GM12875 (cell line): Measurements from ENCODE around the gene KLF11.

ENCODE experiments used
- H3K4me3 ChIP-seq: one replicate; pipeline ENCODE4 v1.5.1; 2011; ENCODE audit warnings: low read depth, low read length, control low read depth
- TF ChIP-seq, protein P1 (sequence below): IDR thresholded peaks from 2 replicates; pipeline ENCODE4 v1.5.1; 2011; ENCODE audit warnings: low read depth, mild to moderate bottlenecking, control low read depth, inconsistent platforms, low read length, moderate library complexity, borderline replicate concordance; ENCODE audit not compliant: insufficient read depth

The KLF11 gene

DNA sequence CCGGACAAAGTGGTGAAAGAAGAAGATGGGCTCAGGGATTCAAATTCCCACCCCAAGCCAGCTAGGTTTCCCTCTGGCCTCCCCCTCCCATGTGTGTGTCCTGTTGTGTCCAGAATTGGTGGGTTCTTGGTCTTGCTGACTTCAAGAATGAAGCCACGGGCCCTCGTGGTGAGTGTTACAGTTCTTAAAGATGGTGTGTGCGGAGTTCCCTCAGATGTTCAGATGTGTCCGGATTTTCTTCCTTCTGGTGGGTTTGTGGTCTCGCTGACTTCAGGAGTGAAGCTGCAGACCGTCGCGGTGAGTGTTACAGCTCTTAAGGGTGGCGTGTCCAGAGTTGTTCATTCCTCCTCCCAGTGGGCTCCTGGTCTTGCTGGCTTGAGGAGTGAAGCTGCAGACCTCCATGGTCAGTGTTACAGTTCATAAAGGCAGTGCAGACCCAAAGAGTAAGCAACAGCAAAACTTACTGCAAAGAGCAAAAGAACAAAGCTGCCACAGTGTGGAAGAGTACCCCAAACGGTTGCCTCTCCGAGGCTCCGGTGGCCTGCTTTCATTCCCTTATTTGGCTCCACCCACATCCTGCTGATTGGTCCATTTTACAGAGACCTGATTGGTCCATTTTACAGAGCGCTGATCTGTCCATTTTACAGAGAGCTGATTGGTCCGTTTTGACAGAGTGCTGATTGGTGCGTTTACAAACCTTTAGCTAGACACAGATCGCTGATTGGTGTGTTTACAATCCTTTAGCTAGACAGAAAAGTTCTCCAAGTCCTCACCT lies 37.7 kb upstream of the KLF11 start:
- H3K4me3 ChIP-seq, result no peak overlapping the region
- TF ChIP-seq, protein P1, sequence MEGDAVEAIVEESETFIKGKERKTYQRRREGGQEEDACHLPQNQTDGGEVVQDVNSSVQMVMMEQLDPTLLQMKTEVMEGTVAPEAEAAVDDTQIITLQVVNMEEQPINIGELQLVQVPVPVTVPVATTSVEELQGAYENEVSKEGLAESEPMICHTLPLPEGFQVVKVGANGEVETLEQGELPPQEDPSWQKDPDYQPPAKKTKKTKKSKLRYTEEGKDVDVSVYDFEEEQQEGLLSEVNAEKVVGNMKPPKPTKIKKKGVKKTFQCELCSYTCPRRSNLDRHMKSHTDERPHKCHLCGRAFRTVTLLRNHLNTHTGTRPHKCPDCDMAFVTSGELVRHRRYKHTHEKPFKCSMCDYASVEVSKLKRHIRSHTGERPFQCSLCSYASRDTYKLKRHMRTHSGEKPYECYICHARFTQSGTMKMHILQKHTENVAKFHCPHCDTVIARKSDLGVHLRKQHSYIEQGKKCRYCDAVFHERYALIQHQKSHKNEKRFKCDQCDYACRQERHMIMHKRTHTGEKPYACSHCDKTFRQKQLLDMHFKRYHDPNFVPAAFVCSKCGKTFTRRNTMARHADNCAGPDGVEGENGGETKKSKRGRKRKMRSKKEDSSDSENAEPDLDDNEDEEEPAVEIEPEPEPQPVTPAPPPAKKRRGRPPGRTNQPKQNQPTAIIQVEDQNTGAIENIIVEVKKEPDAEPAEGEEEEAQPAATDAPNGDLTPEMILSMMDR, result no peak

DNA sequence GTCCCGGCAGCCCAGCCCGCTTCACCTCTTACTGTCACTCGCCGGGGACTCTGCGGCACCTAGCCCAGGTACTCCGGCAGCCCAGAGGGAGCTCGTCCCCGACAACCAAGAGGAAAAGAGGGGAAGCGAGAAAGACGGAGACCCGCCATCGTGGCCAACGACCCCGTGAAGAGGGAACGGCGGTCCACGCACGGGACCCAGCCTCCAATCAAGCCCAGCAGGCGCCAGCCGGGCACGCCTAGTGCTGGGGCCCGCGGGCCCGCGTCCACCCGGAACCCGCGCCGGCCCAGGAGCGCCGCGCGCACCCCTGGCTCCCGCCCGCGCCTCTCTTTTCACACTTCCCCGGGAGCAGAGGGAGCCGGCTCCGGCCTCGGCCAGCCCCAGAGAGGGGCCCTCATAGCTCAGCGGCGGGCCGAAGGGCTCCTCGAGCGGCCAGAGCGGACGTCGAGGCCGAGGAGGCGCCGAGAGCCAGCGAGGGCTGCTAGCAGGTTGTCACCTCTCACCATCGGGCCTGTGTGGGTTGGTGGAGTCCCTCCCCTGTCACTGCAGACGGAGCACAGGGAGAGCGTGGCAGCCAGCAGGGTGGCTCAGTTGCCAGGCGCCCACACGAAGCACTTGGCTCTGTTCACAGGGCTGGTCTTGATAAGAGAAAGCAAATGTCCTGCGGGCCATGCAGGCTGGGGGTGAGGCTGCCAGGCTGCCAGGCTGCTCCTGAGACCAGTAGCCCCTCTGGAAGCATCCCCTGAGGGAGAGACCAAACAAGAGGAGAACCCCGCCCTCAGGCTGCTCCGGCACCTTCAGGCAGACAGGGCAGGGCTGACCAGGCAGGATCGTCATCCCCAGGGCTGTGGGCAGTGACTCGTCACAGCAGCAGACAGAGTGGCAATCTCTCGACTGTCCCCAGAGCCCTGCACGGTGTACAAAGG lies 36.9 kb upstream of the KLF11 start:
- H3K4me3 ChIP-seq, result no peak overlapping the region
- TF ChIP-seq, protein P1, result no peak

DNA sequence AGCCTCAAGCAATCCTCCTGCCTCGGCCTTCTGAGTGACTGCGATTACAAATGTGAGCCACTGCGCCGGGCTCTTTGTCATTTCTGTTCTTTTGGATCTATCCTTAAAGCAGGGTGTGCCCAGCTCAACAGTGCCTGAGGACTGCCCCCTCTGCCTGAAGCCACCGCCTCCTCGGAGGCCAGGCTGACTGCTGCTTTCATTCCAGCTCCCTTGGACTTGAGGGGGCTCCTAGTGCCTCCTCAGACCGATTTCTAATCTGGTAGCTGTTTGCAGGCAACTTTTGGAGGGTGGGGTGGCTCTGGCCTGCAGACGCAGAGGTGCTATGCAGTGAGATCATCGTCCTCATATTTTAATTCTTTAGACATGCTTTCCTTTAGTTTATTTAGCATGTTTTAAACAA lies 35.9 kb upstream of the KLF11 start:
- H3K4me3 ChIP-seq, result no peak overlapping the region
- TF ChIP-seq, protein P1, result no peak

DNA sequence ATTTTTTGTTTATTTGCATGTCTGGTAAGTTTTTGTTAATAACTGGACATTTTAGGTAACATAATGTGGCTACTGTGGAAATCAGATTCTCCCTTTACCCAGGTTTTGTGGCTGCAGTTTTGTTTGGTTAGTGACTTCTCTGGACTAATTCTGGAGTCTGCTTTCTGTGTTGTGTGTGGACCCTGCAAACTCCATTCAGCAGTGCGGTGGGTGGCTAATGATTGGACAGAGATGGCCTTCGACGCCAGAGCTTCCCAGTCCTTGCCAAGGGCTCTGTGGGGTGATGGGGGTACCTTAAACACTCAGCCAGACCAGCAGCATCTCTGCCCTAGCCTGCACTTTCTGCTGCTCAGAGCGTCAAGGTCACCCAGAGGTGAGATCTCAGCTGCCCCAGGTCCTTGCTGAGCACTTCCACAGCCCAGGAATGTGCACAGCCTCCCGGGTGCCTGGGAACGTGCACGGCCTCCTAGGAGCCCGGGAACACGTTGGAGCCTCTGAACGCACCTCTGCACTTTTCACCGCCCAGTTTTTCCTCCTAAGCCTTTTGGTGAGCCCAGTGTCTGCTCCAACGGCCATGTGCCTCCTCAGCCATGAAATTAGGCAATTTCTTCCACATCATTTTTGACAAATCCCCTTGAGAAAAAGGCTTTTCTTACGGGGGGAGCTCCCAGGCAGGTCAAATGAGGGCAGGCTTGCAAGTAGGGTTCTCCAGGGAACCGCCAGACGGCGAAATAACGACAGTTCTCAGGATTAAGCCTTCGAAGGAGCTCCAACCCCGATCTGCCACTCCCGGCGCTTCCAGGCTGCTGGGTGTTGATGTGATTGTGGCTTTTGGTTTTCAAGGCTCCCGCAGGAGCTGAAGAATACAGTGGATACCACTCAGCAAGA lies 35.2 kb upstream of the KLF11 start:
- TF ChIP-seq, protein P1, result no peak
- H3K4me3 ChIP-seq, result no peak overlapping the region

DNA sequence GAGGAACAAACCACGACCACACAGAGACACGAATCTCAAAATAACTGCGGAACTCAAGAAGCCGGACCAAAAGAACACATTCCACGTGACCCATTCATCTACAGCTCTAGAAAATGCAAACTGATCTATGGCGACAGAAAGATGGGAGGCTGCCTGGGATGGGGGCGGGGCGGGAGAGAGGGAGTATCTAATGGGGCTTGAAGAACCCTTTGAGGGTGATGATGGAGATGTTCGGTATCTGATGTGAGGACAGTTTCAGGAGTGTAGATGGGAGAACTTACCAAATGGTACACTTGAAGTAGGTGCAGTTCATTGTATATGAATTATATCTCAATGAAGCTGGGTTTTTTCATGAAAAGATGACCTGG lies 34.6 kb upstream of the KLF11 start:
- TF ChIP-seq, protein P1, result no peak
- no peak overlapping the region for H3K4me3 ChIP-seq

DNA sequence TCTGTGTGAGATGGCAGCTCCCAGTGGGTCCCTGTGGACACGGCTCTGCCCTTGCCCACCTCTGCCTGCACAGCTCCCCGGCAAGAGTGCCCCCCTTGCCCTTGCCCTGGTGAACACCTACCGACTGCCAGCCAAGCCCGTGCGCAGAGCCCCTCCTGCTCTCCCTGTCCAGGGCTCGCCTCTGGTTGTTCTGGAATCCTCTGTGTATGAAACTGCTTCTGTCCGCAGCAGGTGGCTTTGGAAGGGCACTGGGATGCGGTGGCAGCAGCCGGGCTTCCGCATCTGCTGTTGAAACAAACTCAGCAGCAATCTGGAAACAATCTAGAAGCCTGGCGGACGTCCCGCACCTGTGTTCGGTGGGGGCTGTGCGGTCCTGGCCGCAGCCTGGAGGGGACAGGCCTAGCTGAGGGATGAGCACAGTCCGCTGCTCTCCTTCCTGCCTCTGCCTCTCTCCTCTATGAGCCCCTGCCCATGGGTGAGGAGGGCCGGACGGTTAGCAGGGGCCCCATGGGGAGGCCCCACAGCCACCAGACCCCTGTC lies 34.0 kb upstream of the KLF11 start:
- TF ChIP-seq, protein P1, result no peak

More for the DNA sequence above, 34.0 kb upstream of the KLF11 start:
- no peak overlapping the region for H3K4me3 ChIP-seq
